SKM-1 treated with dmso at 0.1 percent for 144 hours (cell line): ENCODE data around the gene ABCD4.

Source experiments
- DNase-seq: peaks from one replicate; lab custom pipeline; 2025; ENCODE audit not compliant: unreplicated experiment; lab: John Stamatoyannopoulos, UW

Gene ABCD4

GRCh38 chr14:74260525-74261233, 42.1 kb downstream of the ABCD4 start:
- no peak for DNase-seq

- no peak for DNase-seq
Measured at GRCh38 chr14:74259513-74259912, 43.2 kb downstream of the ABCD4 start.

- DNase-seq, result no peak
Measured at GRCh38 chr14:74258764-74259035, 44.0 kb downstream of the ABCD4 start.

GRCh38 chr14:74257941-74258763, 44.6 kb downstream of the ABCD4 start:
- no peak for DNase-seq

- DNase-seq, result no peak
Measured at GRCh38 chr14:74257078-74257940, 45.4 kb downstream of the ABCD4 start.

- no peak for DNase-seq
Measured at GRCh38 chr14:74255281-74255680, 47.5 kb downstream of the ABCD4 start.

- no peak for DNase-seq
Measured at GRCh38 chr14:74249433-74250375, 53.0 kb downstream of the ABCD4 start.

- DNase-seq, result no peak
Measured at GRCh38 chr14:74248017-74248416, 54.7 kb downstream of the ABCD4 start.

GRCh38 chr14:74246542-74246941, 56.2 kb downstream of the ABCD4 start:
- no peak for DNase-seq

GRCh38 chr14:74245292-74245691, 57.4 kb downstream of the ABCD4 start:
- DNase-seq, result no peak

GRCh38 chr14:74244115-74244514, 58.6 kb downstream of the ABCD4 start:
- no peak for DNase-seq

- DNase-seq, result no peak
Measured at GRCh38 chr14:74243051-74243450, 59.7 kb downstream of the ABCD4 start.

GRCh38 chr14:74242780-74243042, 60.0 kb downstream of the ABCD4 start:
- no peak for DNase-seq

GRCh38 chr14:74242021-74242779, 60.5 kb downstream of the ABCD4 start:
- DNase-seq, result no peak

GRCh38 chr14:74241652-74242017, 61.1 kb downstream of the ABCD4 start:
- DNase-seq, result no peak

GRCh38 chr14:74240794-74241651, 61.7 kb downstream of the ABCD4 start:
- no peak for DNase-seq

- DNase-seq, result no peak
Measured at GRCh38 chr14:74239848-74240793, 62.6 kb downstream of the ABCD4 start.
